ENCODE results near the gene OR4N2. TPM values are rescaled to one million over a fixed set of nuclear protein-coding genes. Genes with fewer than 3 reads are reported as not detected.
"Not testable (repeated sequence)": the region's sequence is repeated elsewhere in the genome, so short reads cannot be mapped to it uniquely, and the experiment has no call there.

Gene OR4N2
- polyA plus RNA-seq, 3 donors: not detected

DNA sequence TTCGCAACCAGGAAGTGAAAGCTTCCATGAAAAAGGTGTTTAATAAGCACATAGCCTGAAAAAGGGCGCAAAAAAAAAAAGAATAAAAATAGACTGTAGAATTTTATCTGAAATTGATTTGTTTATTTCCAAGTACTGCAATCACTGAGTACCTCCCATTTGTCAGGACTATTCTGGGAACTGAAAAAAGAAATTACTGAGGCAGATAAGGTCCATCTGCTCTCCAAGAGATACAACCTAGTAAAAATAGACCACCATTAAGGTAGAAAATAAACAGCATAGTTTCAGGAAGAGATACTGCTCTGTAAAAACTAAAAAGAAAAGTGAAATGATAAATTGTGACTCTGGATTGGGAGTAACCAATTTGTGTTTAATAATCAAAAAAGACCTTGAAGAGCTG, 24.7 kb downstream of the OR4N2 start:
- no peak for DNase-seq

DNA sequence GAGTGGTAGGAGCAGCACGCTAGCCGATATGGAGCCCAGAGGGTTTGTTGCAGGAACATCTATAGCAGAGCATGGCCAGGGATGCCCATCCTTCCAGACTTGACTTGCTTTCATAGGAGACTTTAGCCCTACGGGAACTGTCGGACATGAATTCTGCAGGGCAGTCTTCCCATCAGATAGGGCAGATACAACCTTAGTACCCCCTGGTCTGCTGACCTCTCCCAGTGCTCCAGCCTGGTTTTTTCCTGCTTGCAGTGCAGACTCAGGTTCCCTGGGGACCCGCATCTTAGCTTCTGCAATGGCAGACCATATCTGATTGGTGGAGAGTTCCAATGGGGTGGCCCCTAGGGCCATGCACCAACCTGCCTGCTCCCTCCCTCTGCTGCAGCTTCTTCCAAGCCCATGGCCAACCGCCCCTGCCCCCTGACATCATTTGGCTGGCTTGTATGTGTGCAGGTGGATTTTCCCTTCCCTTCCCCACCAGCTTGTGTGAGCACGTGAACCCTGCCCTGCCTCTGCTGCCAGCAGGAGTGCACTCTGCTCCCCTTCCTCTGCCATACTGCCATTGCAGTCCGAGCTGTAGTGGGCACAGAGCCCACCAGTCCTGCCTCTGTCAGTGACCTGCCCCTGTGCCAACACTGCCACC, 30.8 kb downstream of the OR4N2 start:
- DNase-seq: not testable (repeated sequence)

DNA sequence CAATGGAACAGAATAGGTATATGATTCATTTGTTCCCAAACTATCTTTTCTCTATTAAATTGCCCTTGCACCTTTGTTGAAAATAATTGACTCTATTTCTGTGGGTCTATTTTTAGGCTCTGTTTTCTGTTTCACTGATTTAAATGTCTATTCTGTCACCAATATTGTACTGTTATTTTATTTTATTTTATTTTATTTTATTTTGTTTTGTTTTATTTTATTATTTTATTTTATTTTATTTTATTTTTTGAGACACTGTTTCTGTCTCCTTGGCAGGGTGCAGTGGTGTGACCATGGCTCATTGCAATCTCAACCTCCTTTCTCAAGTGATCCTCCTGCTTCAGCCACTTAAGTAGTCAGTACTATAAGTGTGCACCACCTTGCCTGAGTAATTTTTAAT, 34.9 kb downstream of the OR4N2 start:
- no peak for DNase-seq

DNA sequence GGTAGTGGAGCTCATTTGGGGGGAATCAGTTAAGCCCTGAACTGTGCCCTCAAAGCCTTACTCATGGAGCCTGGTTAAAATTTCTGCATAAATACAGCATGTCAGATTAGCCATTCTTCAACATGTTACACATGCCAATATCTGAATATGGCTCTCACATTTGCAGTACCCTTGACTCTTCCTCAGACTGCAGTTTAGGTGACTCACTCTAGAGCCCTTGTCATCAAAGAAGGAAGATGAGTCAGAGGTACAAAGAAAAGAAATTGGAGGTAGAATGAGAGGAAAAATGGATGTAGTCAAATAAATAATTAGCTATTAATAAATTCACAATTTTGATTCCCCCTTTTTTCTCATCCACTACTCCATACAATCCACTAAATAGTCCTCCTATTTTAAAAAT, 47.8 kb downstream of the OR4N2 start:
- no peak for DNase-seq

DNA sequence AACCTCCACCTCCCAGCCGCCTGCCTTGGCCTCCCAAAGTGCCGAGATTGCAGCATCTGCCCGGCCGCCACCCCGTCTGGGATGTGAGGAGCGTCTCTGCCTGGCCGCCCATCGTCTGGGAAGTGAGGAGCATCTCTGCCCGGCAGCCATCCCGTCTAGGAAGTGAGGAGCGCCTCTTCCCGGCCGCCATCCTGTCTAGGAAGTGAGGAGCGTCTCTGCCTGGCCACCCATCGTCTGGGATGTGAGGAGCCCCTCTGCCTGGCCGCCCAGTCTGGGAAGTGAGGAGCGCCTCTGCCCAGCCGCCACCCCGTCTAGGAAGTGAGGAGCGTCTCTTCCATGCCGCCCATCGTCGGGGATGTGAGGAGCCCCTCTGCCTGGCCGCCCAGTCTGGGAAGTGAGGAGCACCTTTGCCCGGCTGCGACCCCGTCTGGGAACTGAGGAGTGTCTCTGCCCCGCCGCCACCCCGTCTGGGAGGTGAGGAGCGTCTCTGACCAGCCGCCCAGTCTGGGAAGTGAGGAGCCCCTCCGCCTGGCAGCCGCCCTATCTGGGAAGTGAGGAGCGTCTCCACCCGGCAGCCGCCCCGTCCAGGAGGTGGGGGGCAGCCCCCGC, 62.6 kb downstream of the OR4N2 start:
- DNase-seq: not testable (repeated sequence)

DNA sequence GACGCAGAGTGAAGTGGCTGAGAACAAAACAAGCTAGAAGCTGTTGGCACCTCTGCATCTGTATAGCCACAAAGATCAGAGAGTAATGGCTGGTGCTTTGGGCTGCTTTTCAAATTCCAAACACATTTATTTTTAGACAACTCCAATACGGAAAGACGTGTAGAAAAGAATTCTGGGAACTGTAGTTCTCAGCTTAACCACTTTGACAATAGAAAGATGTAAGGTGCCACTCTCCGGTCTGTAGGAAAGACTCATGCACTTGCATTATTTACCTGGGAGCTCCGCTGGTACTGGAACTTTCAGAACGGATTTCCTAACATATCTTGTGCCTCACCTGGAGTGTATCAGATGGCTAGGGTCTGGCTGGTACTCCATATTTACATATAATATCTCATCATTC, 69.6 kb downstream of the OR4N2 start:
- DNase-seq: no peak

DNA sequence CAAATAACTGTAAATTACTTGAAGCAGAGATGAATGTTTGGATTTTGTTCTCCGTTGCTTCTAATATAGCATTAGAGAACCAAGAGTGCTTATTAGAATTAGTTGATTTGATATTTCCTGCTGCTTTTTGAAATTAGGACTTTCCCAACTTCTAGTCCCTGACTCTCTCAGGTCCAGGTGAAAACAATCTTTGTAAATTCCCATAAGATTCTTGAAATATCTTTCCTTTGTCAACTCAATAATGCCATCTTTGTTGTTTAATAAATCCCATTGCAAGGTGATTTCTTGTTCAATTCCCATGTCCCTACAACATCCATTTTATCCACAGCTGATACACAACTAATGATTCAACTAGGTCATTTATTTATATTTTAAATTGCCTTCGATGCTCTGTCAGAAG, 71.3 kb downstream of the OR4N2 start, which contains the start of gene OR4K2:
OR4K2 (plus strand) TSS at position 301 of the 400 bp plus-strand sequence. CDS start 1,126 bp downstream, outside the sequence.
- DNase-seq: no peak

GRCh38 chr14:19878029-19878642, 74.6 kb downstream of the OR4N2 start:
- no peak for DNase-seq

Other genes starting within 250 kb of the OR4N2 start
- gene OR11H2, start 89.9 kb upstream of the OR4N2 start, polyA plus RNA-seq (ENCODE audit: insufficient read length in 3 of 3): not detected
- gene OR4Q3, start 60.2 kb upstream of the OR4N2 start, polyA plus RNA-seq (ENCODE audit: insufficient read length in 3 of 3): not detected
- gene OR4M1, start 30.3 kb upstream of the OR4N2 start, polyA plus RNA-seq (ENCODE audit: insufficient read length in 3 of 3): not detected
- gene OR4K2, start 71.4 kb downstream of the OR4N2 start, polyA plus RNA-seq (ENCODE audit: insufficient read length in 3 of 3): not detected
- gene OR4K5, start 116.8 kb downstream of the OR4N2 start, polyA plus RNA-seq (ENCODE audit: insufficient read length in 3 of 3): not detected
- gene OR4K1, start 127.1 kb downstream of the OR4N2 start, polyA plus RNA-seq (ENCODE audit: insufficient read length in 3 of 3): not detected
- gene OR4K15, start 171.8 kb downstream of the OR4N2 start, polyA plus RNA-seq (ENCODE audit: insufficient read length in 3 of 3): not detected
- not detected for gene OR4Q2, start 198.4 kb downstream of the OR4N2 start, polyA plus RNA-seq (ENCODE audit: insufficient read length in 3 of 3)
- gene OR4K14, start 215.5 kb downstream of the OR4N2 start, polyA plus RNA-seq (ENCODE audit: insufficient read length in 3 of 3): not detected
- under 1 TPM in 1 of 3 donors, not detected in 2; 0.01 TPM for gene OR4K13, start 232.3 kb downstream of the OR4N2 start, polyA plus RNA-seq (ENCODE audit: insufficient read length in 3 of 3)

All from renal pelvis (tissue), 4 donors.